Fibroblast of skin of right biceps (primary cell): Measurements from ENCODE around the gene ACYP2.
"Not testable (repeated sequence)": the region's sequence is repeated elsewhere in the genome, so short reads cannot be mapped to it uniquely, and the experiment has no call there.

Experiments used
- DNase-seq: peaks from one replicate; pipeline ENCODE4 v3.0.0-alpha.2; 2013

The ACYP2 gene

GRCh38 chr2:54227798-54228197 lies 112.4 kb downstream of the ACYP2 start:
- DNase-seq = no peak

GRCh38 chr2:54228945-54229344 lies 113.5 kb downstream of the ACYP2 start:
- DNase-seq = no peak

- DNase-seq = no peak
These were observed 118.6 kb downstream of the ACYP2 start for GRCh38 chr2:54233832-54234649.

- no peak for DNase-seq
These were observed 122.0 kb downstream of the ACYP2 start for GRCh38 chr2:54237428-54237827.

- peak; percentile 92 for DNase-seq
These were observed 124.0 kb downstream of the ACYP2 start for GRCh38 chr2:54239427-54239826.

GRCh38 chr2:54240515-54241469 lies 125.4 kb downstream of the ACYP2 start:
- DNase-seq = peak; percentile 69

- DNase-seq = no peak
These were observed 131.7 kb downstream of the ACYP2 start for GRCh38 chr2:54247115-54247514.

- DNase-seq = no peak
These were observed 134.2 kb downstream of the ACYP2 start for GRCh38 chr2:54249629-54250028.

- DNase-seq = no peak
These were observed 138.8 kb downstream of the ACYP2 start for GRCh38 chr2:54254180-54254579.

- DNase-seq = no peak
These were observed 140.0 kb downstream of the ACYP2 start for GRCh38 chr2:54255230-54256090.

- DNase-seq = no peak
These were observed 140.8 kb downstream of the ACYP2 start, which contains the start of gene TSPYL6 for GRCh38 chr2:54256091-54256694. TSPYL6 (minus strand) TSS chr2:54256229; CDS start chr2:54256151, 78 bp downstream.

GRCh38 chr2:54258166-54258565 lies 142.8 kb downstream of the ACYP2 start:
- DNase-seq = peak; percentile 62

- DNase-seq = no peak
These were observed 144.2 kb downstream of the ACYP2 start for GRCh38 chr2:54259413-54260240.

- DNase-seq = no peak
These were observed 144.8 kb downstream of the ACYP2 start for GRCh38 chr2:54260241-54260595.

GRCh38 chr2:54261537-54261936 lies 146.1 kb downstream of the ACYP2 start:
- DNase-seq = no peak

GRCh38 chr2:54262015-54262765 lies 146.8 kb downstream of the ACYP2 start:
- no peak for DNase-seq

- DNase-seq = not testable (repeated sequence)
These were observed 149.7 kb downstream of the ACYP2 start for GRCh38 chr2:54265081-54265480.

GRCh38 chr2:54267577-54267976 lies 152.2 kb downstream of the ACYP2 start:
- no peak for DNase-seq

GRCh38 chr2:54271189-54271588 lies 155.8 kb downstream of the ACYP2 start:
- DNase-seq = no peak

- no peak for DNase-seq
These were observed 156.6 kb downstream of the ACYP2 start for GRCh38 chr2:54271843-54272627.
